Spinal cord (tissue), 10 donors: ENCODE data around the gene EPHA7. TPM values are rescaled to one million over a fixed set of nuclear protein-coding genes. Genes with fewer than 3 reads are reported as not detected.

Experiments used
- DNase-seq, 6 donors: peaks; one replicate each; pipeline versions ENCODE4 v3.0.0 to v3.0.0-alpha.2; 2013 to 2015; ENCODE audit warnings: low spot score in 6 of 6, low read depth in 4 of 6
- H3K27ac ChIP-seq: one replicate; pipeline ENCODE4 v1.5.1; 2013; ENCODE audit warnings: low read depth, low read length, control low read depth
- H3K27me3 ChIP-seq: one replicate; pipeline ENCODE4 v1.6.1; 2013; ENCODE audit warnings: low read length; ENCODE audit not compliant: control insufficient read depth, insufficient read depth
- H3K36me3 ChIP-seq: one replicate; pipeline ENCODE4 v1.6.1; 2013; ENCODE audit warnings: low read length; ENCODE audit not compliant: control insufficient read depth, insufficient read depth
- H3K4me1 ChIP-seq: one replicate; pipeline ENCODE4 v1.6.1; 2013; ENCODE audit warnings: low read length; ENCODE audit not compliant: control insufficient read depth, insufficient read depth
- H3K4me3 ChIP-seq: one replicate; pipeline ENCODE4 v1.5.1; 2013; ENCODE audit warnings: low read depth, low read length, control low read depth
- H3K9me3 ChIP-seq: one replicate; pipeline ENCODE4 v1.6.1; 2013; ENCODE audit warnings: low read length; ENCODE audit not compliant: control insufficient read depth, insufficient read depth
- WGBS: methylation state at CpG from one replicate; pipeline ENCODE4 v1.1.5; 2013; ENCODE audit warnings: missing lambda C conversion rate; ENCODE audit not compliant: insufficient coverage; 5-methylcytosine and 5-hydroxymethylcytosine counted together
- polyA plus RNA-seq, 2 donors: library from polyadenylated mRNA; unstranded; fragments of 120-200 nt; gene quantifications; one replicate each; pipeline ENCODE4 v1.2.1, GENCODE V29; 2013; ENCODE audit not compliant: insufficient read length in 2 of 2
- total RNA-seq, 2 donors: library from RNA; depleted of rRNA in 1 of 2; stranded (reverse); fragments of 120-200 nt in 1 of 2; fragments of >200 nt in 1 of 2; gene quantifications; one replicate each; pipeline versions ENCODE4 v1.2.3 to v1.2.4, GENCODE V29; 2013 to 2014
- donor health status: healthy.

Gene EPHA7
- total and polyA plus RNA-seq, 4 donors: 16.3 to 90.2 (median 45.7) TPM

DNA sequence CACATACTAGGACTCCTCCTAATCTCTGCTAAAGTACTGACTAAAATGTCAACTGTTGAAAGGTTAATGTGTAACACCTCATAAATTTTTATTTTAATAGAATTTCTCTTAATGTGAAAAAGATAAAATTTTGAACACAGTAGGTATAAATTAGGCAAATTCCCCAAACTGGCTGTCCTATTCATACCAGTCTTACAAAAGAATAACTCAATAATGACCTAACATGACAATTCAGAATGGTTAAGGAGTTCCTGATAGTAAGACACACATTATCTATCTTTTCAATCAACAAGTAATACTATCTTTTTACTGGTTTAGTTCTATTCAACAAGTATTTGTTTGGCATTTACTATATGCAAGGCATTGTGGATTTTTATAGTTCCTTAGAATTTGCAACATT lies 141.1 kb downstream of the EPHA7 start:
- Histone ChIP-seq H3K4me1 (no peaks in the 10 kb centered on the region), H3K27me3 (no peaks in the 10 kb centered on the region), H3K9me3 (no peaks in the 10 kb centered on the region), H3K4me3 (no peak overlapping the region), H3K27ac (no peak overlapping the region), H3K36me3 (peaks cover 2% of the 10 kb centered on the region)
- no peak for DNase-seq

GRCh38 chr6:93272896-93273295 lies 146.5 kb downstream of the EPHA7 start:
- no CpG with 5 or more reads among the region's 2 CpGs for WGBS
- DNase-seq: peak in 2 of 6 donors; percentile 30 to 47
- H3K4me3 ChIP-seq: no peak overlapping the region
- H3K27ac ChIP-seq: no peak overlapping the region
- H3K9me3 ChIP-seq: no peaks in the 10 kb centered on the region
- no peaks in the 10 kb centered on the region for H3K4me1 ChIP-seq
- H3K27me3 ChIP-seq: no peaks in the 10 kb centered on the region
- no peaks in the 10 kb centered on the region for H3K36me3 ChIP-seq

GRCh38 chr6:93272211-93272610 lies 147.1 kb downstream of the EPHA7 start:
- Histone ChIP-seq H3K9me3 (no peaks in the 10 kb centered on the region), H3K27ac (no peak overlapping the region), H3K4me3 (no peak overlapping the region), H3K36me3 (no peaks in the 10 kb centered on the region), H3K27me3 (no peaks in the 10 kb centered on the region), H3K4me1 (no peaks in the 10 kb centered on the region)
- DNase-seq: peak in 5 of 6 donors; percentile 15 to 94 (median 24)
- WGBS: 25% methylated on average over 4 of the region's 4 CpGs

DNA sequence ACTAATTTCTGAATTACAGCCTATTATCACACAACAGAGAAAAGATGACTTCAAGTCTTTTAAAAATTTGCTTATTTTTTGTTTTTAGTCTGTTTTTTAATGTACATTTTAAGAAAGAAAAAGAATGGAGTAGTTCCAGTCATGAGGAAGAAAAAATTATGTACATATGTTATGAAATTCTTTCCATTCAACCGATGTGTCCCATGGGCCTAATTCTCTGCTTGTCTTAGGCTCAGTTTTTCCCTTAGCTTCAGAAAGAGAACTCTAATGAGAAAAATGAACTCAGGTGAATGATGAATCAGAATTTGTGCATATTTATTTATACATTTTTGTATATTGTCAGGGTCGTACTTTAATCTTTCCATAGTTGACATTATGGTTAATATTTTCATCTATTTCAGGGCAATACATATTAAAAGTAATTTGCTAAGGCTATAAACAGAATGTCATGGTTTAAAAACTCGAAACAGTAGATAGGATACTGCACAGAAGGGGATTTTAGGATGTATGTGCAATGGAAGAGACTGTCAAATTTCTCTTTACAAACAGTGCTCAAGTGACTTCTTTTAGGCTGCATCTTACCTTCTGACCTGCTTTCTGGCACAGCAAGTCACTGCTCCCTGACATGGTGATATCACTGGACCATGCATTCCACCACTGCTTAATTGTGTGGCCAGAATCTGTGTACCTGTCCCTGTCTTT lies 153.1 kb downstream of the EPHA7 start:
- Histone ChIP-seq H3K27me3 (no peaks in the 10 kb centered on the region), H3K27ac (no peak overlapping the region), H3K4me1 (no peaks in the 10 kb centered on the region), H3K9me3 (no peaks in the 10 kb centered on the region), H3K4me3 (no peak overlapping the region), H3K36me3 (no peaks in the 10 kb centered on the region)
- peak in 1 of 6 donors; percentile 32 for DNase-seq
- no CpG with 5 or more reads among the region's 3 CpGs for WGBS

DNA sequence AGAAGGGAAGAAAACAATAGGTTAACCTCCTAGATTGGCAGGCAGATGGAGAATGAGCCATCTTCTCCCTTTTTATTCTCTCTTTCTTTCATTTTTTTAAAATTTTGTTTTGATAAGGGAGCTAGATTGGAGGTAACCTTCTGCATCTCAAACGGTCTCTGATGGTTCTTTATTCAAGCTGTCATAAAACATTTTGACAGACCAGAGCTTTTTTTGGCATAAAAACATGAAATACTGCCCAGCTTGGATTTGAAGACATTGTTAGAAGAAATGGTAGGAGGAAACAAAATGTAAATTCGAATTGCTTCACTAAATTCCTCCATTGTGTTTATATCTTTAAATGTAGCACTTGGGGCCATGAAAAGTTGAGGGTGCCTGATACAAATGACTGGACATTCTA lies 158.5 kb downstream of the EPHA7 start:
- no peaks in the 10 kb centered on the region for H3K27me3 ChIP-seq
- no CpG with 5 or more reads among the region's 2 CpGs for WGBS
- H3K4me3 ChIP-seq: no peak overlapping the region
- H3K36me3 ChIP-seq: no peaks in the 10 kb centered on the region
- H3K4me1 ChIP-seq: no peaks in the 10 kb centered on the region
- H3K9me3 ChIP-seq: no peaks in the 10 kb centered on the region
- DNase-seq: peak in 1 of 6 donors; percentile 51
- H3K27ac ChIP-seq: no peak overlapping the region

GRCh38 chr6:93259332-93259731 lies 160.0 kb downstream of the EPHA7 start:
- DNase-seq: peak in 1 of 6 donors; percentile 44
- H3K4me3 ChIP-seq: no peak overlapping the region
- no peaks in the 10 kb centered on the region for H3K36me3 ChIP-seq
- 100% methylated on average over 1 of the region's 3 CpGs for WGBS
- no peaks in the 10 kb centered on the region for H3K27me3 ChIP-seq
- H3K27ac ChIP-seq: no peak overlapping the region
- H3K9me3 ChIP-seq: no peaks in the 10 kb centered on the region
- no peaks in the 10 kb centered on the region for H3K4me1 ChIP-seq

- Histone ChIP-seq H3K36me3 (no peaks in the 10 kb centered on the region), H3K9me3 (no peaks in the 10 kb centered on the region), H3K27me3 (no peaks in the 10 kb centered on the region), H3K4me1 (no peaks in the 10 kb centered on the region), H3K27ac (no peak overlapping the region), H3K4me3 (no peak overlapping the region)
- no peak for DNase-seq
Observed at GRCh38 chr6:93252930-93253329, 166.4 kb downstream of the EPHA7 start.

- WGBS: 75% methylated on average over 2 of the region's 2 CpGs
- no peaks in the 10 kb centered on the region for H3K27me3 ChIP-seq
- no peak overlapping the region for H3K4me3 ChIP-seq
- no peaks in the 10 kb centered on the region for H3K9me3 ChIP-seq
- DNase-seq: no peak
- no peak overlapping the region for H3K27ac ChIP-seq
- no peaks in the 10 kb centered on the region for H3K4me1 ChIP-seq
- H3K36me3 ChIP-seq: no peaks in the 10 kb centered on the region
Observed at GRCh38 chr6:93248631-93249030, 170.7 kb downstream of the EPHA7 start.

- DNase-seq: no peak
- H3K4me1 ChIP-seq: no peaks in the 10 kb centered on the region
- H3K9me3 ChIP-seq: no peaks in the 10 kb centered on the region
- H3K4me3 ChIP-seq: no peak overlapping the region
- no CpG with 5 or more reads among the region's 1 CpG for WGBS
- H3K36me3 ChIP-seq: no peaks in the 10 kb centered on the region
- H3K27ac ChIP-seq: no peak overlapping the region
- no peaks in the 10 kb centered on the region for H3K27me3 ChIP-seq
Observed at GRCh38 chr6:93243231-93243778, 176.1 kb downstream of the EPHA7 start.

DNA sequence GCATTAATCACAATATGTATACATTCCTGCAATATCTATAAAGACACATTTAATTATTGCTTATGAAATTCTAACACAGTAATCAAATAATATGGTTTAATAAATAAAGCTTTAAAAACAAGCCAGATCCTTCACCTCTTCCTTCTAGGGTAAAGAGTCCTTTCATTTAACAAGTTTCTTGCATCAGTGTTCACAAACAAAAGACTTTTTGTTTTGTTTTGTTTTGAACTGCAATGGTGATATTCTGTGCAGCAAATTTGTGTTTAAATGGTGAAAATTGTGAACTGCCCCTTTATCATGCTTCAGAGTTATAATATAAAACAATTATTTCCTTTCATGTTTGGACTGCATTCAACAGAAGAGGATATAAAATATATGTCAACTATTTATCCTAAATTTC lies 177.3 kb downstream of the EPHA7 start:
- no peaks in the 10 kb centered on the region for H3K4me1 ChIP-seq
- DNase-seq: peak in 1 of 6 donors; percentile 14
- no peaks in the 10 kb centered on the region for H3K36me3 ChIP-seq
- no peaks in the 10 kb centered on the region for H3K27me3 ChIP-seq
- no peaks in the 10 kb centered on the region for H3K9me3 ChIP-seq
- no peak overlapping the region for H3K4me3 ChIP-seq
- no peak overlapping the region for H3K27ac ChIP-seq
